A673 (cell line): ENCODE measurements around the gene ZSWIM2. TPM values are rescaled to one million over a fixed set of nuclear protein-coding genes. Genes with fewer than 3 reads are reported as not detected.

ENCODE experiments used
- BruUV-seq: library from RNA; stranded (reverse); fragments of 400-500 nt; replicated peaks from 2 replicates; lab custom pipeline; 2021; lab: Mats Ljungman, UMichigan
- CTCF ChIA-PET: fragments of 300-600 bp; sonication (Branson Sonifier 250); formaldehyde crosslinking; loops from one replicate; lab custom pipeline; 2022; ENCODE audit warnings: antibody characterized with exemption; lab: Charles Lee
- POLR2A ChIA-PET: fragments of 300-600 bp; sonication (Branson Sonifier 250); formaldehyde crosslinking; loops from one replicate; lab custom pipeline; 2022; ENCODE audit warnings: antibody characterized with exemption; ENCODE audit not compliant: low non-redundant PET; lab: Charles Lee
- DNase-seq: peaks from one replicate; pipeline ENCODE4 v3.0.0-alpha.2; 2015; ENCODE audit warnings: low spot score
- H3K27ac ChIP-seq: fragments of 200-600 bp; sonication (generic); 2 replicates; pipeline ENCODE4 v1.5.1; 2016; ENCODE audit warnings: mixed run types, low read depth, mild to moderate bottlenecking, mixed read lengths, antibody characterized with exemption, low read length; ENCODE audit not compliant: poor library complexity, severe bottlenecking
- H3K27me3 ChIP-seq: fragments of 200-600 bp; sonication (generic); replicated peaks from 2 replicates; pipeline ENCODE4 v1.6.1; 2017; ENCODE audit warnings: mixed run types, low read depth, mild to moderate bottlenecking, mixed read lengths, antibody characterized with exemption, low read length; ENCODE audit not compliant: insufficient read depth, poor library complexity
- H3K36me3 ChIP-seq: fragments of 200-600 bp; sonication (generic); 2 replicates; pipeline ENCODE4 v1.6.1; 2016; ENCODE audit warnings: mixed run types, mild to moderate bottlenecking, mixed read lengths, antibody characterized with exemption, low read length; ENCODE audit not compliant: insufficient read depth, poor library complexity, severe bottlenecking
- H3K4me1 ChIP-seq: fragments of 200-600 bp; sonication (generic); 2 replicates; pipeline ENCODE4 v1.6.1; 2017; ENCODE audit warnings: mixed run types, mild to moderate bottlenecking, mixed read lengths, antibody characterized with exemption, low read length; ENCODE audit not compliant: insufficient read depth, poor library complexity, severe bottlenecking
- H3K4me3 ChIP-seq: fragments of 200-600 bp; sonication (generic); 2 replicates; pipeline ENCODE4 v1.5.1; 2016; ENCODE audit warnings: low read depth, mixed run types, mild to moderate bottlenecking, mixed read lengths, low read length; ENCODE audit not compliant: poor library complexity, severe bottlenecking
- H3K9me3 ChIP-seq: fragments of 200-600 bp; sonication (generic); 2 replicates; pipeline ENCODE4 v1.6.1; 2016; ENCODE audit warnings: mixed run types, low read depth, mild to moderate bottlenecking, mixed read lengths, antibody characterized with exemption, low read length; ENCODE audit not compliant: poor library complexity, severe bottlenecking
- EZH2 ChIP-seq: fragments of 200-600 bp; sonication (generic); IDR thresholded peaks from 2 replicates; pipeline ENCODE4 v1.6.1; 2017; ENCODE audit warnings: borderline replicate concordance, low read depth, mild to moderate bottlenecking, mixed read lengths, antibody characterized with exemption, low read length; ENCODE audit not compliant: poor library complexity, severe bottlenecking
- intact Hi-C: fragments of 100-400 bp; cut with micrococcal nuclease; formaldehyde crosslinking; loops from one replicate; pipeline ENCODE4 v1.10.0; 2022; ENCODE audit not compliant: unreplicated experiment
- total RNA-seq: library from RNA; stranded (reverse); gene quantifications from 2 replicates; pipeline ENCODE4 v1.2.3, GENCODE V29; 2021
- TF ChIP-seq, protein P1 (sequence below): fragments of 300-800, 200-600 bp; sonication (generic); conservative IDR thresholded peaks from 2 replicates; pipeline ENCODE4 v1.5.1; 2017; ENCODE audit warnings: low read depth, mild to moderate bottlenecking, antibody characterized with exemption, low read length, moderate library complexity, mixed read lengths

The ZSWIM2 gene
- total RNA-seq, 1 experiment from 2014 or later = not detected

DNA sequence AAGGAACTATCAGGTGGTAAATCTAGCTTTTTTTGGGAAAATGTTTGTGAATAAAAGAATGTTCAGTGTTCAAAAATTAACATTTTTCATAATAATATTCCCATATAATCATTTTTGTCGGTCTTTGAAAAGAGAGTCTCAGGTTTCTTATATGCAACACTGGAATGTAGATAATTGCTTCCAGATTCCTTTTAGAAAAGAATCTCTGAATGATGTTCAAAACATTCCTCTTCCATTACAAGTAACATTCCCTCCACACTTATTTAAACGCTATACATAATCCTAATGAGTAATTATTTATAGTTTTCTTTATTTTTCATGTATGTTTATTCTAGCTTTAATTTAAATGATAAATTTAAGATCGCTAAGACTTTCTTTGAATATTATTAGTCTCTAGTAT lies 7.0 kb downstream of the ZSWIM2 start:
- no peak overlapping the region for H3K4me3 ChIP-seq
- peak overlapping the region; percentile 2 for H3K27ac ChIP-seq
- H3K36me3 ChIP-seq = no peaks in the 10 kb centered on the region
- H3K9me3 ChIP-seq = no peaks in the 10 kb centered on the region
- DNase-seq = peak; percentile 70
- ChIA-PET CTCF (no interaction called here), POLR2A (no interaction called here)
- TF ChIP-seq, protein P1, sequence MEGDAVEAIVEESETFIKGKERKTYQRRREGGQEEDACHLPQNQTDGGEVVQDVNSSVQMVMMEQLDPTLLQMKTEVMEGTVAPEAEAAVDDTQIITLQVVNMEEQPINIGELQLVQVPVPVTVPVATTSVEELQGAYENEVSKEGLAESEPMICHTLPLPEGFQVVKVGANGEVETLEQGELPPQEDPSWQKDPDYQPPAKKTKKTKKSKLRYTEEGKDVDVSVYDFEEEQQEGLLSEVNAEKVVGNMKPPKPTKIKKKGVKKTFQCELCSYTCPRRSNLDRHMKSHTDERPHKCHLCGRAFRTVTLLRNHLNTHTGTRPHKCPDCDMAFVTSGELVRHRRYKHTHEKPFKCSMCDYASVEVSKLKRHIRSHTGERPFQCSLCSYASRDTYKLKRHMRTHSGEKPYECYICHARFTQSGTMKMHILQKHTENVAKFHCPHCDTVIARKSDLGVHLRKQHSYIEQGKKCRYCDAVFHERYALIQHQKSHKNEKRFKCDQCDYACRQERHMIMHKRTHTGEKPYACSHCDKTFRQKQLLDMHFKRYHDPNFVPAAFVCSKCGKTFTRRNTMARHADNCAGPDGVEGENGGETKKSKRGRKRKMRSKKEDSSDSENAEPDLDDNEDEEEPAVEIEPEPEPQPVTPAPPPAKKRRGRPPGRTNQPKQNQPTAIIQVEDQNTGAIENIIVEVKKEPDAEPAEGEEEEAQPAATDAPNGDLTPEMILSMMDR = no peak
- TF ChIP-seq EZH2 = no peak
- H3K4me1 ChIP-seq = peaks cover 36% of the 10 kb centered on the region
- intact Hi-C loops = no loop called here
- BruUV-seq = no TSS peak
- H3K27me3 ChIP-seq = no peaks in the 10 kb centered on the region

DNA sequence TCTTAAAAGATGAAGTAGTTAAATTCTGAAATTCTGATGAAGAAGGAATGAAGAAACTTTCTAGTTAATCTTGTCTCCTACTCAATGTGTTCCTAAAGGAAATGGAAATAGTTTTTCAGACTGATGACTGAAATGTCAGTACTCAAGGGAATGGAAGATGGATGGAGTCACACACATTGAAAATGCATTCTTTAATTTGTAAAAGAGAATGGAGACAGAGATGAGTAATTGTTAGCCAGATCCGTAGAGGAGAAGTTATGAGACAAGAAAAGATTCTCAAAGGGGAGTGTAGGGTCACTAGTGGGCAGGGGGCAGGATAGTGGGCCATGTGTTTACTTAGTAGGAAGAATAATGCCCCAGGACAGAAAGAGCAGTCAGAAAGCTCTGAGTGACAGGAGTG lies 13.3 kb downstream of the ZSWIM2 start:
- Histone ChIP-seq H3K9me3 (no peaks in the 10 kb centered on the region), H3K27ac (no peak overlapping the region), H3K27me3 (no peaks in the 10 kb centered on the region), H3K36me3 (no peaks in the 10 kb centered on the region), H3K4me1 (no peaks in the 10 kb centered on the region), H3K4me3 (no peak overlapping the region)
- BruUV-seq = no TSS peak
- ChIA-PET POLR2A (no interaction called here), CTCF (no interaction called here)
- TF ChIP-seq, protein P1 = no peak
- TF ChIP-seq EZH2 = no peak
- DNase-seq = no peak
- intact Hi-C loops = no loop called here

DNA sequence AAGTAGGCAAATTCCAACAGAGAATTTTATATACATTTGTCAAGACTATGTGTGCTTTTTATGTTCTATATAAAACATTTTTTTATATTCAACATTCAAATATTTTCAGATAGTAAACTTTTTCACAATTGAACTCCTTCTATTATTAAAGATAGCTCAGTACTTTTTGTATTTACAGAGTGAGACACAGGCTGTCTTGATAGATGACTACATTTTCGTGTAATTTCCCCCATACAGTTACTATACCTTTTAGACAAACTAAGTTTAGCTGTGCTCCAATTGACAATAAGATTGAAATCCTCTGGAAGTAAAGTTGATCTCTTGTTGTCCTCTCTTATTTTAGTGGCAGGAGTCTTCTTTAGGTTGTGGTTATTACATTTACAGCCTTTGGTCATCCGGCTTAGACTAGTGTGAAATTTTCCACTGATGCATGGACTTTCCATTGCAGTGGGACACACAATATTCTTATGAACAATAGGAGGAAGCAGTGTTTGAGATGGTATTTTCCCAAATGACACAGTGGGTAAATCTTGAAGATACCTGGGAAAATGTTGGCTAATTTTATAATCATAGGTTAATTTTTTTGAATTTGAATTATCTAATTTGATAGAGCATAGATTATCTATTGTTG lies 21.0 kb downstream of the ZSWIM2 start:
- Histone ChIP-seq H3K9me3 (no peaks in the 10 kb centered on the region), H3K27ac (no peak overlapping the region), H3K4me3 (no peak overlapping the region), H3K4me1 (no peaks in the 10 kb centered on the region), H3K36me3 (no peaks in the 10 kb centered on the region), H3K27me3 (no peaks in the 10 kb centered on the region)
- POLR2A ChIA-PET = interaction anchor here (0.6 kb wide), 1 partner anchor 109 kb away, joined by 3 read pairs; no protein-coding TSS in a partner anchor
- no peak for TF ChIP-seq EZH2
- TF ChIP-seq, protein P1 = no peak
- intact Hi-C loops = no loop called here
- no TSS peak for BruUV-seq
- DNase-seq = no peak
- CTCF ChIA-PET = no interaction called here
